ENCODE results near the gene HES1. TPM values are rescaled to one million over a fixed set of nuclear protein-coding genes. Genes with fewer than 3 reads are reported as not detected.
A peak's percentile ranks its signal among the peaks of the same experiment; 100 is the strongest.

HES1 gene
- total RNA-seq, 1 experiment from 2014 or later = 34.6 TPM

DNA sequence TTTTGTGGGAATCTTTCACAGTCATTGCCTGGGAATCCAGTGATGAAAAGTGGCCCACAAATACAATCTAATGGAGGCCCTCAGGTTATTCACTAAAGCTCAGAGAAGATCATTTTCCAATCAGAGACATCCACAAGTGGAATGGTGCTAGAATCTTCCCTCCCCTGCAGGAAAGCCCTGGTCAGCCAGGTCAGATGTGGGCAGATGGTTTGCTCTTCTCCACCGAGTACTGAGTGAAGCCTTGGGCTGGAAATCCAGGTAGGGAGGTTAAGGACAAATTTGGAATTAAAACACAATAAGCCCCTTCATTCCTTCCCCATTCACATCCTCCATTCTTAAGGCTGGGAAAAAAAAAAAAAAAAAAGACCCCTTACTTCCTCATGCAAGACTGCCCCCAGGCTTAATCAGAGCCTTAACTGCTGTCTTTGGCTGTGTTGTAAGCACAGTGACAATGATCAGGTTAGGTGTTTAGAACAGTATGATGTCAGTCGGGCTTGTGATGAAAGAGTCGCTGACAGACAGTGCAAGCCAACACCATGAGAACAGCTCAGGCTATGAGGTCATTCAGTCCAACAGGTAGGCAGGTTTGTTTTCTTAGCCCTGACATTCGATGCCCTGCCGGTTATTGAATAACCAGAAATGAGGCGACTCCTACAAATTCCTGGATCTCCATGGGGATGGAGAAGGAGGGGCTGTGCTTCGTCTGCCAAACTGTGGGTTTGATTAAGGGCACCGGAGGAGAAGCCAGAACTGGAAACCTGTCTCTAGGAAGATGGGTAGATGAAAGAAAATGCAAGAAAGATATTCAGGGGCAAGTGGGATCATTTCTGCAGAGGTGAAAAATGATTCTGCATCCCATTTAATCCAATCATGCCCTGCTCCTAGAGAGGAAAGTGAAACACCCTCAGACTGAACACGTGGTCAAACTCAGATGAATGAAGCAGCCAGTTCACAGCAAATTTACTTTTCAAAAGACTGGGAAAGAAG lies 23.5 kb upstream of the HES1 start:
- Mint-ChIP-seq H3K9me3 (ENCODE audit: unreplicated experiment) (no peaks in the 10 kb centered on the region), H3K27ac (ENCODE audit: low read depth, unreplicated experiment) (no peak overlapping the region), H3K4me1 (ENCODE audit: insufficient read depth, unreplicated experiment) (peaks cover 10% of the 10 kb centered on the region), H3K4me3 (ENCODE audit: unreplicated experiment) (no peak overlapping the region), H3K36me3 (ENCODE audit: insufficient read depth, unreplicated experiment) (no peaks in the 10 kb centered on the region), H3K27me3 (ENCODE audit: insufficient read depth, unreplicated experiment) (peaks cover 12% of the 10 kb centered on the region)
- TF ChIP-seq, protein P1, sequence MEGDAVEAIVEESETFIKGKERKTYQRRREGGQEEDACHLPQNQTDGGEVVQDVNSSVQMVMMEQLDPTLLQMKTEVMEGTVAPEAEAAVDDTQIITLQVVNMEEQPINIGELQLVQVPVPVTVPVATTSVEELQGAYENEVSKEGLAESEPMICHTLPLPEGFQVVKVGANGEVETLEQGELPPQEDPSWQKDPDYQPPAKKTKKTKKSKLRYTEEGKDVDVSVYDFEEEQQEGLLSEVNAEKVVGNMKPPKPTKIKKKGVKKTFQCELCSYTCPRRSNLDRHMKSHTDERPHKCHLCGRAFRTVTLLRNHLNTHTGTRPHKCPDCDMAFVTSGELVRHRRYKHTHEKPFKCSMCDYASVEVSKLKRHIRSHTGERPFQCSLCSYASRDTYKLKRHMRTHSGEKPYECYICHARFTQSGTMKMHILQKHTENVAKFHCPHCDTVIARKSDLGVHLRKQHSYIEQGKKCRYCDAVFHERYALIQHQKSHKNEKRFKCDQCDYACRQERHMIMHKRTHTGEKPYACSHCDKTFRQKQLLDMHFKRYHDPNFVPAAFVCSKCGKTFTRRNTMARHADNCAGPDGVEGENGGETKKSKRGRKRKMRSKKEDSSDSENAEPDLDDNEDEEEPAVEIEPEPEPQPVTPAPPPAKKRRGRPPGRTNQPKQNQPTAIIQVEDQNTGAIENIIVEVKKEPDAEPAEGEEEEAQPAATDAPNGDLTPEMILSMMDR (IDR thresholded peaks at IDR 0.05; ENCODE audit: unreplicated experiment) = no peak
- peak; percentile 85 for DNase-seq (ENCODE audit: unreplicated experiment)
- intact Hi-C loops (cut with micrococcal nuclease) = no loop called here
- ChIA-PET CTCF (interaction anchor here (0.5 to 0.8 kb wide), 2 partner anchors 15 to 34 kb away, joined by 3 read pairs; no protein-coding TSS in a partner anchor), POLR2A (interaction anchor here (0.7 to 2.1 kb wide), 3 partner anchors 20 to 22 kb away, joined by 4 to 17 read pairs (median 4); no protein-coding TSS in a partner anchor)
- no TSS peak for BruUV-seq (replicated peaks)

DNA sequence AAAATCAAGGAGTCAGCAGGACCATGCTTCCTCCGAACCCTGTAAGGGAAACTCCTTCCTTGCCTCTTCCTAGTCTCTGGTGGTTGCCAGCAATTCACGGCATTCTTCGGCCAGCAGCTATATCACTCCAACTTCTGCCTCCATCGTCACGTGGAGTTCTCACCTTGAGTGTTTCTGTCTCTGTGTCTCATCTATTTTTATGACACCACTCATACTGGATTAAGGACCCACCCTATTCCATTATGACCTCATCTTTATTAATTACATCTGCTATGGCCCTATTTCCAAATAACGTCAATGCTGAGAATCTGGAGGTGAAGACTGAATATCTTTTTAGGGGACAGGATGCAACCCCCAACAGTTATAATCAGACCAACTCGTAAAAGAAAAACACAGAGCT lies 21.8 kb upstream of the HES1 start:
- no peak for DNase-seq (ENCODE audit: unreplicated experiment)
- ChIA-PET POLR2A (interaction anchor here (0.9 kb wide), 2 partner anchors 17 to 283 kb away, joined by 3 read pairs; no protein-coding TSS in a partner anchor), CTCF (no interaction called here)
- H3K36me3 Mint-ChIP-seq (ENCODE audit: insufficient read depth, unreplicated experiment) = no peaks in the 10 kb centered on the region
- no peak overlapping the region for H3K27ac Mint-ChIP-seq (ENCODE audit: low read depth, unreplicated experiment)
- H3K4me1 Mint-ChIP-seq (ENCODE audit: insufficient read depth, unreplicated experiment) = peaks cover 10% of the 10 kb centered on the region
- no peaks in the 10 kb centered on the region for H3K9me3 Mint-ChIP-seq (ENCODE audit: unreplicated experiment)
- H3K27me3 Mint-ChIP-seq (ENCODE audit: insufficient read depth, unreplicated experiment) = peaks cover 13% of the 10 kb centered on the region
- TF ChIP-seq, protein P1 (IDR thresholded peaks at IDR 0.05; ENCODE audit: unreplicated experiment) = no peak
- intact Hi-C loops (cut with micrococcal nuclease) = no loop called here
- H3K4me3 Mint-ChIP-seq (ENCODE audit: unreplicated experiment) = no peak overlapping the region
- no TSS peak for BruUV-seq (replicated peaks)

DNA sequence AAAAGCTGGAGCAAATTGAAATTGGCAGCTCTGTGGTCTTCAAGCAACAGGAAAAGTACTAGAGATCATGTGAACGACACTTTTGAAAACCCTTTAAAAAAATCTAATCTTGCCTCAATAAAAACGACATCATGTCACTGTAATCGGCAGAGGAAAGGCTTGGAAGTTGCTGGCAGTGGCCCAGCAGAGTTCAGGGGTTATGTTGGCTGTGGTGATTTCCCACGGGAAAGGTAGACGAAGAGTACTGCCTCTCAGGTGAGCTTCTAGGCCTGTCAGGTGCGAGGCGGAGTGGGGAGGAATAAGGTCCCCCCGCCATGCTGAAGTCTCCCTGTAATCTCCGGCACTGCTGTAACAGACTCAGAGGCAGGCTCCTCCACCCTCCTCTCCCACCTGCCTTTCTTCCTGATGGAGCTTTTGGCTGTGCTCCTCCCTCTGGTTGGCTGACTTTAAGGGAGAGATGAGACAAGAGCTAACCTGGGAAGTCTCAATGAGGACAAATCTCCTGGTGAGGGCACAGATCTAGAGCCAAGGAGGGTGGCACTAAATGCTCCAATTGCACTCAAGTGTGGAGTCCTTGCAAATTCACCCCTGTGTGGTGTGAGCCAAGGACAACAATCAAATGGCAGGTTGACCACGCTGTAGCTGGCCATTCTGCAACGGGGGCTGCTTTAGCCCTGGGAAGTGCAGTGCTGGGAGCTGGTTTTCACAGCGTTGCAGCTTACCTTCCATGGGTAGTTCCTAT lies 18.7 kb upstream of the HES1 start:
- no peak for DNase-seq (ENCODE audit: unreplicated experiment)
- CTCF ChIA-PET = interaction anchor here (0.5 to 0.8 kb wide), 5 partner anchors 28 to 223 kb away, joined by 3 to 4 read pairs (median 3); no protein-coding TSS in a partner anchor
- Mint-ChIP-seq H3K36me3 (ENCODE audit: insufficient read depth, unreplicated experiment) (no peaks in the 10 kb centered on the region), H3K27ac (ENCODE audit: low read depth, unreplicated experiment) (no peak overlapping the region), H3K9me3 (ENCODE audit: unreplicated experiment) (no peaks in the 10 kb centered on the region), H3K4me1 (ENCODE audit: insufficient read depth, unreplicated experiment) (peaks cover 18% of the 10 kb centered on the region), H3K4me3 (ENCODE audit: unreplicated experiment) (no peak overlapping the region), H3K27me3 (ENCODE audit: insufficient read depth, unreplicated experiment) (peaks cover 13% of the 10 kb centered on the region)
- no TSS peak for BruUV-seq (replicated peaks)
- POLR2A ChIA-PET = interaction anchor here (0.7 to 0.9 kb wide), 2 partner anchors 13 to 19 kb away, joined by 3 to 4 read pairs; partner anchors contain the start of gene HES1
- intact Hi-C loops (cut with micrococcal nuclease) = no loop called here
- TF ChIP-seq, protein P1 (IDR thresholded peaks at IDR 0.05; ENCODE audit: unreplicated experiment) = no peak

DNA sequence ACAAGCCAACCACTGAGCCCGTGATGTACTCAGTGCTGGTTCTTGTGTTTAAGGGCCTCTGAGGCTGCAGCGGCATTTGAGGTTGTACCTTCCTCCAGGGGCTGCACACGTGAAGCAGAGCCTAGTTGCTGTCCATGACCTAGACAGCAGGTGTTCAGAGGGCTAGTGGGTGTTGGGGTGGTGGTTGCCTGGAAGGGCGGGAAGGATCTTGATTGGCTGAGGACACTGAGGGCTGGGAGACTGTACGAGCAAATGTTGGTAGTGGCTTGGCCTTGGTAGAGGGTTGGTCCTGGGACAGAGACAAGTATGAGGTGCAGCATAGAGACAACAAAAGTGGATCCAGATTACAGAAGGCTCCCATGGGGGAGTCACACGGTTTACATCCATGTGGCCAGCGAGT lies 17.0 kb upstream of the HES1 start:
- intact Hi-C loops (cut with micrococcal nuclease) = no loop called here
- Mint-ChIP-seq H3K27me3 (ENCODE audit: insufficient read depth, unreplicated experiment) (peaks cover 13% of the 10 kb centered on the region), H3K9me3 (ENCODE audit: unreplicated experiment) (no peaks in the 10 kb centered on the region), H3K36me3 (ENCODE audit: insufficient read depth, unreplicated experiment) (peaks cover 6% of the 10 kb centered on the region), H3K4me1 (ENCODE audit: insufficient read depth, unreplicated experiment) (peaks cover 15% of the 10 kb centered on the region), H3K27ac (ENCODE audit: low read depth, unreplicated experiment) (no peak overlapping the region), H3K4me3 (ENCODE audit: unreplicated experiment) (no peak overlapping the region)
- ChIA-PET CTCF (no interaction called here), POLR2A (interaction anchor here (1.2 kb wide), 1 partner anchor 12 kb away, joined by 6 read pairs; no protein-coding TSS in a partner anchor)
- no TSS peak for BruUV-seq (replicated peaks)
- DNase-seq (ENCODE audit: unreplicated experiment) = no peak
- TF ChIP-seq, protein P1 (IDR thresholded peaks at IDR 0.05; ENCODE audit: unreplicated experiment) = no peak

Data from MCF 10A (cell line).